OCI-LY3 (cell line): ENCODE results near the gene PSENEN.

Experiments
- H2AFZ ChIP-seq: fragments of 200-600, 300-600 bp; shearing (Covaris generic); 2 replicates; pipeline ENCODE4 v1.6.0; 2014; ENCODE audit warnings: antibody characterized with exemption, low read depth, low read length
- H3K27ac ChIP-seq: fragments of 200-600, 300-600 bp; sonication (generic); 2 replicates; pipeline ENCODE4 v1.5.1; 2014; ENCODE audit warnings: mild to moderate bottlenecking, low read length, moderate library complexity, mixed read lengths
- H3K27me3 ChIP-seq: fragments of 200-600, 300-600 bp; sonication (generic); 2 replicates; pipeline ENCODE4 v1.6.1; 2014; ENCODE audit warnings: low read depth, low read length, mixed read lengths
- H3K36me3 ChIP-seq: fragments of 200-600, 300-600 bp; sonication (generic); replicated peaks from 2 replicates; pipeline ENCODE3; 2014; ENCODE audit warnings: low read depth, low read length, mixed read lengths
- H3K4me1 ChIP-seq: fragments of 300-600, 200-600 bp; sonication (generic); 2 replicates; pipeline ENCODE4 v1.6.1; 2014; ENCODE audit warnings: low read length, mixed read lengths
- H3K4me2 ChIP-seq: fragments of 200-600, 300-600 bp; sonication (generic); 2 replicates; pipeline ENCODE4 v1.6.1; 2014; ENCODE audit warnings: low read length, mixed read lengths
- H3K4me3 ChIP-seq: fragments of 300-600, 200-600 bp; sonication (generic); 2 replicates; pipeline ENCODE4 v1.5.1; 2014; ENCODE audit warnings: antibody characterized with exemption, mild to moderate bottlenecking, low read length, moderate library complexity
- H3K79me2 ChIP-seq: fragments of 300-600, 200-600 bp; shearing (Covaris generic); 2 replicates; pipeline ENCODE4 v1.6.1; 2014; ENCODE audit warnings: mild to moderate bottlenecking, low read length, mixed read lengths
- H3K9ac ChIP-seq: fragments of 300-600, 200-600 bp; shearing (Covaris generic); 2 replicates; pipeline ENCODE4 v1.6.0; 2014; ENCODE audit warnings: mild to moderate bottlenecking, low read length, moderate library complexity
- H3K9me3 ChIP-seq: fragments of 200-600, 300-600 bp; shearing (Covaris generic); 2 replicates; pipeline ENCODE4 v1.6.1; 2014; ENCODE audit warnings: low read length, mixed read lengths; ENCODE audit not compliant: insufficient read depth
- H4K20me1 ChIP-seq: fragments of 200-600, 300-600 bp; sonication (generic); 2 replicates; pipeline ENCODE4 v1.6.1; 2016; ENCODE audit warnings: low read length, mixed read lengths; ENCODE audit not compliant: insufficient read depth
- EZH2phosphoT487 ChIP-seq: fragments of 200-600 bp; shearing (Covaris generic); IDR thresholded peaks from 2 replicates; pipeline ENCODE4 v1.6.1; 2018; ENCODE audit warnings: antibody characterized with exemption, mixed run types, low read depth
- TF ChIP-seq, protein P1 (sequence below): fragments of 200-600, 300-600 bp; sonication (generic); IDR thresholded peaks from 2 replicates; pipeline ENCODE4 v1.5.1; 2014; ENCODE audit warnings: antibody characterized with exemption, low read length, low read depth

PSENEN gene

DNA sequence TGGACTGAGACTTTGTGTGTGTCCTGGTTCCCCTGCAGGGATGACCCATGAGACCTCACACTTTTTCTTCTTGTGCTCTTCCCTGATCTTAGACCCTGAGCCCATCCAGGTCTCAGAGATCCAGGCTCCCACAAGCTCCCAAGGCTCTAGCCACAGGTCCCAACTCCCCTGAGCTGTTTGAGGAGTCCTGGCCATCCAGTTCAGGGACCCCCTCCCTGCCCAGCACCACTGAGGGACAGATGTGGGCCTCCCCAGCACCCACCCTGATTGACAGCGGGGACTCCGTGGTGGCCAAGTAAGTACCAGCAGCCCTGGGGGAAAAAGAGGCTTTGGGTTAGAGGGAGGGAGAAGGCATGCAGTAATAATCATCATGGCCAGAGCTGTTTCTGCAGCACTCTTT, 14.2 kb downstream of the PSENEN start:
- Histone ChIP-seq H3K4me1 (peaks cover 13% of the 10 kb centered on the region), H3K79me2 (peaks cover 18% of the 10 kb centered on the region), H3K9me3 (no peaks in the 10 kb centered on the region), H3K27ac (no peak overlapping the region), H2AFZ (no peak overlapping the region), H3K4me3 (no peak overlapping the region), H3K36me3 (peaks cover 19% of the 10 kb centered on the region), H3K27me3 (no peaks in the 10 kb centered on the region), H4K20me1 (peaks cover 3% of the 10 kb centered on the region), H3K9ac (no peak overlapping the region), H3K4me2 (no peak overlapping the region)
- no peak for TF ChIP-seq EZH2phosphoT487
- TF ChIP-seq, protein P1, sequence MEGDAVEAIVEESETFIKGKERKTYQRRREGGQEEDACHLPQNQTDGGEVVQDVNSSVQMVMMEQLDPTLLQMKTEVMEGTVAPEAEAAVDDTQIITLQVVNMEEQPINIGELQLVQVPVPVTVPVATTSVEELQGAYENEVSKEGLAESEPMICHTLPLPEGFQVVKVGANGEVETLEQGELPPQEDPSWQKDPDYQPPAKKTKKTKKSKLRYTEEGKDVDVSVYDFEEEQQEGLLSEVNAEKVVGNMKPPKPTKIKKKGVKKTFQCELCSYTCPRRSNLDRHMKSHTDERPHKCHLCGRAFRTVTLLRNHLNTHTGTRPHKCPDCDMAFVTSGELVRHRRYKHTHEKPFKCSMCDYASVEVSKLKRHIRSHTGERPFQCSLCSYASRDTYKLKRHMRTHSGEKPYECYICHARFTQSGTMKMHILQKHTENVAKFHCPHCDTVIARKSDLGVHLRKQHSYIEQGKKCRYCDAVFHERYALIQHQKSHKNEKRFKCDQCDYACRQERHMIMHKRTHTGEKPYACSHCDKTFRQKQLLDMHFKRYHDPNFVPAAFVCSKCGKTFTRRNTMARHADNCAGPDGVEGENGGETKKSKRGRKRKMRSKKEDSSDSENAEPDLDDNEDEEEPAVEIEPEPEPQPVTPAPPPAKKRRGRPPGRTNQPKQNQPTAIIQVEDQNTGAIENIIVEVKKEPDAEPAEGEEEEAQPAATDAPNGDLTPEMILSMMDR: no peak

GRCh38 chr19:35760711-35761349, 15.4 kb downstream of the PSENEN start:
- H3K4me3 ChIP-seq: no peak overlapping the region
- peaks cover 13% of the 10 kb centered on the region for H3K4me1 ChIP-seq
- peaks cover 3% of the 10 kb centered on the region for H4K20me1 ChIP-seq
- H3K27ac ChIP-seq: no peak overlapping the region
- H3K9me3 ChIP-seq: no peaks in the 10 kb centered on the region
- no peaks in the 10 kb centered on the region for H3K27me3 ChIP-seq
- H3K4me2 ChIP-seq: no peak overlapping the region
- H3K79me2 ChIP-seq: peaks cover 18% of the 10 kb centered on the region
- no peak overlapping the region for H2AFZ ChIP-seq
- TF ChIP-seq, protein P1: no peak
- TF ChIP-seq EZH2phosphoT487: no peak
- H3K9ac ChIP-seq: no peak overlapping the region
- peaks cover 24% of the 10 kb centered on the region for H3K36me3 ChIP-seq

DNA sequence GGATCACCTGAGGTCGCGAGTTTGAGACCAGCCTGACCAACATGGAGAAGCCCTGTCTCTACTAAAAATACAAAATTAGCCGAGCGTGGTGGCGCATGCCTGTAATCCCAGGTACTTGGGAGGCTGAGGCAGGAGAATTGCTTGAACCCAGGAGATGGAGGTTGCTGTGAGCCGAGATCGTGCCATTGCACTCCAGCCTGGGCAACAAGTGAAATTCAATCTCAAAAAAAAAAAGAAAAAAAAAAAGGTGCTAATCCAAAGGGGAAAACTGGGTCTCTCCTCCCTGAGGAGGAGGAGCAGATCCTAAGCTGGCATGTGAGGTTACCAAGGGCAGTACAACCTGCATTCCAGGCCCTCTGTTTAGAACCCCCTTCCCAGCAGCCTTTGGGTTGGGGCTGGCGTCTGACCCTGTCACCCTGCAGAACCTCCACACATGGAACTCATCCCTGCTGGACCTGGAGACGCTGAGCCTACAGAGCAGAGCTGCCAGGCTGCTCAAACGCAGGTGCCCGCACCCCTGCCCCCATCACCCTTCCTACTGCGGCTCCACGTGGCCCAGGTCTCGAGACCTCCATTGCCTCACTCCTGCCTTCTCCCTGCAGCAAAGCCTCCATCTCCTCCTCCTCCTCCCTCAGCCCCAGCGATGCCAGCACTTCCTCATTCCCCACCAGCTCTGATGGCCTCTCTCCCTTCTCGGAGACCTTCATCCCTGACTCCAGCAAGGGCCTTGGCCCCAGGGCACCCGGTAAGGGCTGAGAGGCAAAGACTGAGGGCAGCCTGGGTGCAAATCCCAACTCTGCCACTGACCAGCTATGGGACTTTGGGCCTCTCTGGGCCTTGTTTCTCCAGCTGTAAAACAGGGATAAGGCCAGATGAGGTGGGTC, 19.2 kb downstream of the PSENEN start:
- H3K36me3 ChIP-seq: peaks cover 32% of the 10 kb centered on the region
- H3K9ac ChIP-seq: no peak overlapping the region
- H3K27ac ChIP-seq: no peak overlapping the region
- no peak overlapping the region for H3K4me2 ChIP-seq
- no peaks in the 10 kb centered on the region for H3K27me3 ChIP-seq
- H3K4me1 ChIP-seq: no peaks in the 10 kb centered on the region
- H3K9me3 ChIP-seq: no peaks in the 10 kb centered on the region
- H4K20me1 ChIP-seq: no peaks in the 10 kb centered on the region; the same call in 1 of the 2 replicates
- no peak overlapping the region for H3K4me3 ChIP-seq
- H2AFZ ChIP-seq: no peak overlapping the region
- TF ChIP-seq EZH2phosphoT487: no peak
- TF ChIP-seq, protein P1: no peak
- H3K79me2 ChIP-seq: peaks cover 2% of the 10 kb centered on the region

GRCh38 chr19:35766571-35767104, 21.2 kb downstream of the PSENEN start:
- no peaks in the 10 kb centered on the region for H3K27me3 ChIP-seq
- no peak overlapping the region for H2AFZ ChIP-seq
- H3K36me3 ChIP-seq: peaks cover 22% of the 10 kb centered on the region
- no peak overlapping the region for H3K4me3 ChIP-seq
- no peak overlapping the region for H3K9ac ChIP-seq
- H3K9me3 ChIP-seq: no peaks in the 10 kb centered on the region
- H3K4me1 ChIP-seq: no peaks in the 10 kb centered on the region
- TF ChIP-seq, protein P1: no peak
- no peak for TF ChIP-seq EZH2phosphoT487
- H3K27ac ChIP-seq: no peak overlapping the region
- H3K4me2 ChIP-seq: no peak overlapping the region
- no peaks in the 10 kb centered on the region for H4K20me1 ChIP-seq
- no peaks in the 10 kb centered on the region for H3K79me2 ChIP-seq
